Liver (tissue), 9 donors: Measurements from ENCODE around the gene CEP68. TPM values are rescaled to one million over a fixed set of nuclear protein-coding genes. Genes with fewer than 3 reads are reported as not detected.

Experiments
- DNase-seq: peaks from one replicate; pipeline ENCODE4 v3.0.0-alpha.2; 2017; ENCODE audit warnings: low spot score
- H3K27ac ChIP-seq, 2 donors: one replicate each; pipeline ENCODE4 v1.7.0; 2013; ENCODE audit warnings: inconsistent platforms in 2 of 2, low read length in 2 of 2, control low read depth in 1 of 2, low read depth in 1 of 2, mild to moderate bottlenecking in 1 of 2
- H3K27me3 ChIP-seq, 4 donors: one replicate each; pipeline versions ENCODE4 v1.6.1 to v1.7.0; 2013; ENCODE audit warnings: low read length in 3 of 4, inconsistent platforms in 1 of 4, mild to moderate bottlenecking in 1 of 4, moderate library complexity in 1 of 4; ENCODE audit not compliant: control insufficient read depth in 4 of 4, insufficient read depth in 4 of 4
- H3K36me3 ChIP-seq, 4 donors: one replicate each; pipeline versions ENCODE4 v1.6.1 to v1.7.0; 2013; ENCODE audit warnings: low read length in 3 of 4, mild to moderate bottlenecking in 3 of 4, low read depth in 1 of 4, moderate library complexity in 1 of 4; ENCODE audit not compliant: control insufficient read depth in 4 of 4, insufficient read depth in 3 of 4
- H3K4me1 ChIP-seq, 4 donors: one replicate each; pipeline versions ENCODE4 v1.6.1 to v1.7.0; 2013; ENCODE audit warnings: low read length in 3 of 4, mild to moderate bottlenecking in 3 of 4, moderate library complexity in 1 of 4; ENCODE audit not compliant: control insufficient read depth in 4 of 4, insufficient read depth in 4 of 4
- H3K4me3 ChIP-seq, 3 donors: one replicate each; pipeline versions ENCODE4 v1.6.1 to v1.7.0; 2013; ENCODE audit warnings: low read length in 3 of 3, control low read depth in 1 of 3, low read depth in 1 of 3, mild to moderate bottlenecking in 1 of 3
- H3K9ac ChIP-seq, 2 donors: one replicate each; pipeline ENCODE4 v1.7.0; 2013; ENCODE audit warnings: low read length in 2 of 2, mild to moderate bottlenecking in 2 of 2, moderate library complexity in 2 of 2, control low read depth in 1 of 2, low read depth in 1 of 2
- H3K9me3 ChIP-seq, 4 donors: one replicate each; pipeline versions ENCODE4 v1.6.1 to v1.7.0; 2013; ENCODE audit warnings: low read length in 3 of 4; ENCODE audit not compliant: control insufficient read depth in 4 of 4
- CTCF ChIP-seq: fragments of 150-350 bp; IDR thresholded peaks from 2 replicates; pipeline ENCODE4 v1.5.1; 2017; ENCODE audit warnings: improper control_type of control experiment, low read depth, low read length; ENCODE audit not compliant: missing input control
- EGR1 ChIP-seq, 2 donors: IDR thresholded peaks; 2 replicates each; pipeline ENCODE4 v1.6.1; 2016 to 2018; ENCODE audit warnings: antibody characterized with exemption in 2 of 2, low read depth in 2 of 2
- FOXA1 ChIP-seq: IDR thresholded peaks from 2 replicates; pipeline ENCODE4 v1.6.1; 2016; ENCODE audit warnings: antibody characterized with exemption
- FOXA2 ChIP-seq: IDR thresholded peaks from 2 replicates; pipeline ENCODE4 v1.6.1; 2016; ENCODE audit warnings: antibody characterized with exemption
- GABPA ChIP-seq, 2 donors: IDR thresholded peaks in 1 of 2; conservative IDR thresholded peaks in 1 of 2; 2 replicates each; pipeline ENCODE4 v1.6.1; 2016; ENCODE audit warnings: antibody characterized with exemption in 2 of 2, mild to moderate bottlenecking in 1 of 2, moderate library complexity in 1 of 2
- HNF4A ChIP-seq, 2 donors: conservative IDR thresholded peaks; 2 replicates each; pipeline ENCODE4 v1.6.1; 2016; ENCODE audit warnings: antibody characterized with exemption in 2 of 2, mild to moderate bottlenecking in 2 of 2
- HNF4G ChIP-seq: IDR thresholded peaks from 2 replicates; pipeline ENCODE4 v1.6.1; 2016; ENCODE audit warnings: antibody characterized with exemption
- JUND ChIP-seq, 2 donors: IDR thresholded peaks; 2 replicates each; pipeline ENCODE4 v1.6.1; 2016; ENCODE audit warnings: antibody characterized with exemption in 2 of 2
- NR2F2 ChIP-seq: IDR thresholded peaks from 2 replicates; pipeline ENCODE4 v1.6.1; 2016; ENCODE audit warnings: antibody characterized with exemption
- RAD21 ChIP-seq, 2 donors: IDR thresholded peaks; 2 replicates each; pipeline ENCODE4 v1.6.1; 2016; ENCODE audit warnings: antibody characterized with exemption in 2 of 2, mild to moderate bottlenecking in 2 of 2
- REST ChIP-seq: IDR thresholded peaks from 2 replicates; pipeline ENCODE4 v1.6.1; 2016; ENCODE audit warnings: antibody characterized with exemption, mild to moderate bottlenecking
- RXRA ChIP-seq, 2 donors: IDR thresholded peaks; 2 replicates each; pipeline ENCODE4 v1.6.1; 2017 to 2018; ENCODE audit warnings: antibody characterized with exemption in 2 of 2, mild to moderate bottlenecking in 1 of 2
- SP1 ChIP-seq: IDR thresholded peaks from 2 replicates; pipeline ENCODE4 v1.6.1; 2018; ENCODE audit warnings: antibody characterized with exemption, mild to moderate bottlenecking
- TAF1 ChIP-seq: conservative IDR thresholded peaks from 2 replicates; pipeline ENCODE4 v1.6.1; 2016; ENCODE audit warnings: antibody characterized with exemption, mild to moderate bottlenecking
- YY1 ChIP-seq: IDR thresholded peaks from 2 replicates; pipeline ENCODE4 v1.6.1; 2016; ENCODE audit warnings: antibody characterized with exemption, mild to moderate bottlenecking
- ZBTB33 ChIP-seq: IDR thresholded peaks from 2 replicates; pipeline ENCODE4 v1.6.1; 2016; ENCODE audit warnings: antibody characterized with exemption
- WGBS: extraction: QIAGEN DNeasy Blood & Tissue Kit; methylation state at CpG from one replicate; pipeline ENCODE4 v1.1.7; 2013; 5-methylcytosine and 5-hydroxymethylcytosine counted together
- polyA plus RNA-seq, 2 donors: library from polyadenylated mRNA; stranded (reverse) in 1 of 2; unstranded in 1 of 2; fragments of 200-250 nt in 1 of 2; fragments of >200 nt in 1 of 2; fragmentation: Nextera tagmentation in 1 of 2; extraction: Ambion mirVana in 1 of 2; gene quantifications; one replicate each; pipeline versions ENCODE4 v1.2.1 to v1.2.3, GENCODE V29; 2013 to 2015
- total RNA-seq, 2 donors: library from RNA; depleted of rRNA; stranded (reverse); fragments of >200 nt; gene quantifications; one replicate each; pipeline ENCODE4 v1.2.3, GENCODE V29; 2014
- TF ChIP-seq, protein P1 (sequence below): IDR thresholded peaks from 2 replicates; pipeline ENCODE4 v1.6.1; 2016; ENCODE audit warnings: antibody characterized with exemption
- TF ChIP-seq, protein P2 (sequence below): IDR thresholded peaks from 2 replicates; pipeline ENCODE4 v1.6.1; 2016; ENCODE audit warnings: antibody characterized with exemption
- donor health status: healthy.
- donor health status: healthy.
- donor health status: healthy.
- donor health status: healthy.
- donor health status: healthy.

Gene CEP68
- total and polyA plus RNA-seq, 4 donors = 2.1 to 5.8 (median 4.1) TPM

- TF ChIP-seq JUND (IDR thresholded peaks at IDR 0.05) (no peak), HNF4G (no peak), CTCF (no peak), FOXA2 (no peak), HNF4A (conservative IDR thresholded peaks at IDR 0.05) (no peak), REST (no peak), ZBTB33 (no peak), RXRA (IDR thresholded peaks at IDR 0.05) (no peak), GABPA (IDR thresholded peaks at IDR 0.05 in 1 of 2, conservative IDR thresholded peaks at IDR 0.05 in 1 of 2) (no peak), EGR1 (IDR thresholded peaks at IDR 0.05; ENCODE audit: low read depth in 2 of 2) (no peak), SP1 (no peak), FOXA1 (no peak), NR2F2 (no peak), RAD21 (IDR thresholded peaks at IDR 0.05) (no peak), TAF1 (no peak), YY1 (no peak)
- TF ChIP-seq, protein P1, sequence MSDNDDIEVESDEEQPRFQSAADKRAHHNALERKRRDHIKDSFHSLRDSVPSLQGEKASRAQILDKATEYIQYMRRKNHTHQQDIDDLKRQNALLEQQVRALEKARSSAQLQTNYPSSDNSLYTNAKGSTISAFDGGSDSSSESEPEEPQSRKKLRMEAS = no peak
- TF ChIP-seq, protein P2, sequence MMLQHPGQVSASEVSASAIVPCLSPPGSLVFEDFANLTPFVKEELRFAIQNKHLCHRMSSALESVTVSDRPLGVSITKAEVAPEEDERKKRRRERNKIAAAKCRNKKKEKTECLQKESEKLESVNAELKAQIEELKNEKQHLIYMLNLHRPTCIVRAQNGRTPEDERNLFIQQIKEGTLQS = no peak
- H3K9me3 ChIP-seq = no peaks in the 10 kb centered on the region
- H3K27ac ChIP-seq = no peak overlapping the region
- 90% methylated on average over 6 of the region's 6 CpGs for WGBS
- H3K36me3 ChIP-seq = peaks cover 0 to 11% (median 6%) of the 10 kb centered on the region in 4 donors
- no peak overlapping the region for H3K9ac ChIP-seq
- H3K4me1 ChIP-seq = peaks cover 0 to 9% (median 5%) of the 10 kb centered on the region in 4 donors
- H3K27me3 ChIP-seq = no peaks in the 10 kb centered on the region
- no peak overlapping the region for H3K4me3 ChIP-seq
- no peak for DNase-seq
Measured at GRCh38 chr2:65070856-65071255, 14.6 kb downstream of the CEP68 start.
